GM13977 (cell line): Measurements from ENCODE around the gene MAPRE2.

Source experiments
- DNase-seq: peaks from one replicate; pipeline ENCODE4 v3.0.0; 2012; ENCODE audit warnings: low spot score
- in situ Hi-C: fragments of 300-500 bp; cut with MboI; formaldehyde crosslinking; loops from one replicate; pipeline ENCODE4 v1.12.0; 2022; ENCODE audit warnings: low sequenced_read_pairs, low pct_unique_long_range_greater_than_20kb, mixed read lengths, inconsistent platforms; ENCODE audit not compliant: unreplicated experiment
- TF ChIP-seq, protein P1 (sequence below): IDR thresholded peaks from 2 replicates; pipeline ENCODE4 v1.5.1; 2012; ENCODE audit warnings: mild to moderate bottlenecking, control low read depth; ENCODE audit not compliant: insufficient read depth; ENCODE audit errors: extremely low read depth, missing control alignments

Gene MAPRE2

DNA sequence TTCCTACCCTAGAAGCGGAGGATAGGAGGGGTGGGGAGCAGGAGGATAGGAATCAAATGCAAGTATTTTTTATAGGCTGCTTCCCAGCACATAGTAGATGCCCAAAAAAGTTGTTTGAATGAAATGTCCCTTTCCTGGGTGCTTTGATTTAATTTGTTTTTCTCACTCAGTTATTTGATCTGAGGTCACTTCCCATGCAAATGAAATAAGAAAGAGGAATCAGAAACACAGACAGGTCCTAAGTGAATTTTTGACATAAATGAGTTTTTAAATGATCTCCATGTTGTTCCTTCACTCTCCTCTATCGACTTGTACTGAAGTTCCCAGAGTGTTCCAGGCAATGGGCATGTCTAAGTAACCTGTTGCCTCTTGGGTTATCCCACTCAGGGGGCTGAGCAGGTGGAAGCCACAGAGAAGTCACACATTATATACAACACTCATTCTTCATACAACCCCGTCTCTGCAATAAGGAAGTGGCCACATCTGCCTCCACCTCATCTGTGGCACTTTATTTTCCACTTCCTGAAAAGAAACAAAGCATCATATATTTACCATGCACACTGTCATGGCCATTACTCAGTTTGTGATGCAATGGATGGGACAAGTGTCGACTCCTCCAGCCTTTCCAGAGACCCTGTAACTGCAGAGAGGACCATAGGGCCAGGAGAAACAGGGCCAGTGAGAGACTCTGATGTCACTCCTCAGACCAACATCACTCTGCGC lies 117.7 kb downstream of the MAPRE2 start:
- in situ Hi-C loops, result no loop called here
- DNase-seq, result no peak
- TF ChIP-seq, protein P1, sequence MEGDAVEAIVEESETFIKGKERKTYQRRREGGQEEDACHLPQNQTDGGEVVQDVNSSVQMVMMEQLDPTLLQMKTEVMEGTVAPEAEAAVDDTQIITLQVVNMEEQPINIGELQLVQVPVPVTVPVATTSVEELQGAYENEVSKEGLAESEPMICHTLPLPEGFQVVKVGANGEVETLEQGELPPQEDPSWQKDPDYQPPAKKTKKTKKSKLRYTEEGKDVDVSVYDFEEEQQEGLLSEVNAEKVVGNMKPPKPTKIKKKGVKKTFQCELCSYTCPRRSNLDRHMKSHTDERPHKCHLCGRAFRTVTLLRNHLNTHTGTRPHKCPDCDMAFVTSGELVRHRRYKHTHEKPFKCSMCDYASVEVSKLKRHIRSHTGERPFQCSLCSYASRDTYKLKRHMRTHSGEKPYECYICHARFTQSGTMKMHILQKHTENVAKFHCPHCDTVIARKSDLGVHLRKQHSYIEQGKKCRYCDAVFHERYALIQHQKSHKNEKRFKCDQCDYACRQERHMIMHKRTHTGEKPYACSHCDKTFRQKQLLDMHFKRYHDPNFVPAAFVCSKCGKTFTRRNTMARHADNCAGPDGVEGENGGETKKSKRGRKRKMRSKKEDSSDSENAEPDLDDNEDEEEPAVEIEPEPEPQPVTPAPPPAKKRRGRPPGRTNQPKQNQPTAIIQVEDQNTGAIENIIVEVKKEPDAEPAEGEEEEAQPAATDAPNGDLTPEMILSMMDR, result no peak

DNA sequence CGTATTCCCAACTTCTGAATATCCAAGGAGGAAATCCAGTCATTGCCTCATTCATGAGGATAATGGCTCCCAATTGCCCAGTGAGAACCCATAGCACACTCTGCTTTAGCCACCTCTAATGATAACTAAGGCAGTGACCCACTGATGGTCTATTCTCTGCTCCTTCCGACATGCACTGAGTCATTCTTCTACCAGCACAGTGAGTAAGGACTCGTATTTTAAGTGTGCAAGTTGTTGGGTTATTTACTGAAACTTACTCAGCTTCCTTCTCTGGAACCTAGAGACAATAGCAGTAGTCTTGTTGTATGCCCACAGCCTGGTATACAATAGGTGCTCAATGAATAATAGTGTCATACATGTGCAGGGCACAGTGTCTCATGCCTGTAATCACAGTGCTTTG lies 118.6 kb downstream of the MAPRE2 start:
- DNase-seq, result no peak
- in situ Hi-C loops, result no loop called here
- TF ChIP-seq, protein P1, result no peak

DNA sequence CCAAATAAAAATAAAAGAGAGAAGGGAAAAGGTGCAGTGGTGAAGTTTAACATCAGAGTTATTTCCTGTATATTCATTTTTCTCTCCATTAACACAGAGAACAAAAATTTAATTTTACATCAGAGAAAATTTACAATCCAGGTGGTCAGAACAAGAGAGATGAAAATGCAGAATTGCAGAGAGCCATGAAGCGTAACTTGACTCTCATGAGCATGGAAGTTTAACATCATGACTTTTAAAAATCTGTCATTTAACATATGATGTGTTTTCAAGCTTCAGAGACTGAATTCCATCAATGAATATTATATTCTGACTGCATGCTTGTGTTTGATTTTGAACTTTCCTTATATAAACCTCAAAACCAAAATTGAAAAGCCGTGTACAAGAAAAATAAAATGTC lies 120.3 kb downstream of the MAPRE2 start:
- no peak for DNase-seq
- in situ Hi-C loops, result no loop called here
- TF ChIP-seq, protein P1, result no peak

DNA sequence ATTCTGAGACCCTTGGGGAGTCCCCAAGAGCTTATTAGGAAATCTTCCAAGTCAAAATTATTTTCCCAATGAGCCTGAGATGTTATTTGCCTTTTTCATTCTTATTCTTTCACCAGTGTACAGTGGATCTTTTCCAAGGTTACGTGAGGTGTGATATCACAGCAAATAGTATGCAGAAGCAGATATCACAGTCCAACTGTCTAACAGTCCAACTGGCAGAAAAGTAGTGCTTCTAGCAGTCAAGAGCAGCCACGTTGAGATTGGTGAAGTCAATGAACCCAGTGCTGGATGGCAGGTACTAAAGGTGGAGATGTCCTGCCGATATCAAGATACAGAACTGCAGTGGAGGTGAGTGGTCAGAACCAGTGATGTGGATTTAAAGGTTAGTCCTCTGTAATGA lies 120.7 kb downstream of the MAPRE2 start:
- in situ Hi-C loops, result no loop called here
- TF ChIP-seq, protein P1, result no peak
- no peak for DNase-seq

DNA sequence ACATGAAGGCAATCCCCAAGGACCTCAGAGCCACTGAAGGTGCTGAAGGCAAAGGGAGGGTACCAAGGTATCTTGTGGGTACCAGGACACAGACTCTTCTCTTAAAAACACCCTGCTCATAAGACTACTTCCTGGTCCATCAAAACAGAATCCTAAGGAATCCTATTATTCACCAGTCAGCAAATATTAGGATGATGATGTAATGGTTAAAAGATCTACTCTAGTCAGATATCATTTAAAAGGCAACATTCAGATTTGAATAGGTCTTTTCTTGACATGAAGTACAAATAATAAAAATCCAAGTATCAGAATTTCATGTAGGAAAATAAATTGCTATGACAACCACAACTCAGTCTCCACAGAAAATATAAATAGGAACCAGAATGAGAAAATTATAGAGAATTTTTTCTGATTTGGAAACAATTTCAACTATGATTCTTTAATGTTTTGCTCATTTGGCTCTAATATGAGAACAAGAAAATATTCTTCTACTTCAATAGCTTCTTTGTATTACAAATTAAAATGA lies 121.9 kb downstream of the MAPRE2 start:
- DNase-seq, result no peak
- in situ Hi-C loops, result no loop called here
- TF ChIP-seq, protein P1, result no peak

DNA sequence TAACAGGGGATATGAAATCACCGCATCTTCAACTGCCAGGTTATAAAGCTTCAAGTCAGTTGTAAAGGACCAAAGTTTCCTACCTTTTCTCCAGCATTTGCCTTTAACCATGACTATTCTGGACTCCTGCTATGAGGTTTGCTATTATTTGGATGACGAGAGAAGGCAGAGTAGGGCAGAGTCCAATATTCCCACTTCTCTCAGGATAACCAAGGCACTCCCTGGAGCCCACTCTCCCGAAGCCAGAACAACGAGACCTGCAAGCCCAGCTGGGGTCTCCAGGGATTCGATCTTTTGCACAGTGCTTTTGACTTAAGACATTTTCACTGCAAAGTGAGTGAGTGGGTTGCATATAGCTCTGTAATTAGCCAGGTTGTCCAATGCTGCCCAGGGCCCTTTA lies 122.5 kb downstream of the MAPRE2 start:
- no peak for DNase-seq
- TF ChIP-seq, protein P1, result no peak
- in situ Hi-C loops, result no loop called here
